ENCODE measurements around the gene MYO9A.

Gene MYO9A

DNA sequence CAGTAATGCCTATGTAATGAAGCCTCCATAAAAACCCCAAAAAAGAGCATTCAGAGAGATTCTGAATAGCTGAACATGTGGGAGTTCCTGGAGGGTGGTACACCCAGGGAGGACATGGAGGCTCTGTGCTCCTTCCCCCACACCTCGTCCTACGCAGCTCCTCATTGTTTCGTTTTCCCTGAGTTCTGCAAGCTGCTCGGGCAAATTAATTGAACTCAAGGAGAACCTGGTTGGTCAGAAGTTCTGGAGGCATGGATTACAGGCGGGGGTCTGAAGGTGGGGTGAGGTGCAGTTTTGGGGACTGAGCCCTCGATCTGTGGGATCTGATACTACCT lies 142.2 kb downstream of the MYO9A start:
- Histone ChIP-seq H3K4me3 (ENCODE audit: low read length in 2 of 2) (no peak overlapping the region), H3K36me3 (ENCODE audit: control insufficient read depth in 2 of 2, insufficient read depth in 2 of 2, low read length in 2 of 2) (peaks cover 0 to 8% of the 10 kb centered on the region in 2 donors), H3K27ac (ENCODE audit: low read depth in 2 of 2, low read length in 2 of 2) (no peak overlapping the region)

DNA sequence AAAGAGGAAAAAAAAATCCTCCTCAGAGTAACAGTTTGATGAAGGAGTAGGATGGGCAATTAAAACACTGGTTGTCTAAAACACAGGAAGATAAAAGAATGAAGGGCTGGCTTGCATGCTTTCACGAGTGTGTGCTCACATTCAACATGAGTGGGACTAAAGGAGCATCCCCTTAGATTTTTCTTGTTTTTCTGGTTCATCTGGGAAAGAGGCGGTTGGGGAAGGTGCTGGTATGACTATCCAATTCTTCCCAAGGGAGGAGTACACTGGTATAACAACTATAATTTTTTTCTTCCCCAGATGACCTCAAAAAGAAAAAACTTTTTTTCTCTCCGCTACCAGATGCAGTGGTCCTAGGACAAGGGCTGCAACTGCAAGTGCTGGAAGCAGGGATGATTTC lies 143.7 kb downstream of the MYO9A start:
- H3K9ac ChIP-seq (ENCODE audit: low read depth in 1 of 2, low read length in 2 of 2) = no peak overlapping the region
- H3K27me3 ChIP-seq (ENCODE audit: control insufficient read depth in 2 of 2, insufficient read depth in 2 of 2, low read length in 2 of 2) = no peaks in the 10 kb centered on the region
- no peak overlapping the region for H3K27ac ChIP-seq (ENCODE audit: low read depth in 2 of 2, low read length in 2 of 2)
- no peak overlapping the region for H3K4me3 ChIP-seq (ENCODE audit: low read length in 2 of 2)
- H3K9me3 ChIP-seq (ENCODE audit: control insufficient read depth in 2 of 2, low read length in 2 of 2) = no peaks in the 10 kb centered on the region
- H3K36me3 ChIP-seq (ENCODE audit: control insufficient read depth in 2 of 2, insufficient read depth in 2 of 2, low read length in 2 of 2) = peaks cover 0 to 8% of the 10 kb centered on the region in 2 donors
- H3K4me1 ChIP-seq (ENCODE audit: control insufficient read depth in 2 of 2, insufficient read depth in 2 of 2, low read length in 2 of 2) = no peaks in the 10 kb centered on the region

More for the DNA sequence above, 142.2 kb downstream of the MYO9A start:
- no peaks in the 10 kb centered on the region for H3K27me3 ChIP-seq (ENCODE audit: control insufficient read depth in 2 of 2, insufficient read depth in 2 of 2, low read length in 2 of 2)
- H3K9me3 ChIP-seq (ENCODE audit: control insufficient read depth in 2 of 2, low read length in 2 of 2) = no peaks in the 10 kb centered on the region
- H3K9ac ChIP-seq (ENCODE audit: low read depth in 1 of 2, low read length in 2 of 2) = no peak overlapping the region
- no peaks in the 10 kb centered on the region for H3K4me1 ChIP-seq (ENCODE audit: control insufficient read depth in 2 of 2, insufficient read depth in 2 of 2, low read length in 2 of 2)

DNA sequence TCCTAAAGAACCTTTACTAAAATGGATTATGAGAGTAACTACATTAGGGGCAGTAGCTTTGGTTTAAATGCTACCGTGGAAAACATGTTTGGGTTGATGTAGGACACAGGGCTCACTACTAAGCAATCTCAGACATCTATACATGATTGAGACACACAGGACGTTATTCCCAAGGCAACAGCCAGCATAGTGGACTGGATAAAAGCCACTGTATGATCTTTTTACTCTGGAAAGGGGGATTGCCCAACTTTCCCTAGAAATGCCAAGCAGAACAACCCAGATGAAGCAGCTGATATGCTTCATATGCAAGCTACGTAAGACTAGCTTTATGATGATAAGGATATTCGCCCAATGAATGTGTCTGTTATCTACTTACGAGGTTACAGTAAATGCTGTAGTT lies 144.6 kb downstream of the MYO9A start:
- peaks cover 0 to 8% of the 10 kb centered on the region in 2 donors for H3K36me3 ChIP-seq (ENCODE audit: control insufficient read depth in 2 of 2, insufficient read depth in 2 of 2, low read length in 2 of 2)
- no peak overlapping the region for H3K9ac ChIP-seq (ENCODE audit: low read depth in 1 of 2, low read length in 2 of 2)
- H3K4me3 ChIP-seq (ENCODE audit: low read length in 2 of 2) = no peak overlapping the region
- H3K27ac ChIP-seq (ENCODE audit: low read depth in 2 of 2, low read length in 2 of 2) = no peak overlapping the region
- no peaks in the 10 kb centered on the region for H3K4me1 ChIP-seq (ENCODE audit: control insufficient read depth in 2 of 2, insufficient read depth in 2 of 2, low read length in 2 of 2)
- H3K27me3 ChIP-seq (ENCODE audit: control insufficient read depth in 2 of 2, insufficient read depth in 2 of 2, low read length in 2 of 2) = no peaks in the 10 kb centered on the region
- H3K9me3 ChIP-seq (ENCODE audit: control insufficient read depth in 2 of 2, low read length in 2 of 2) = no peaks in the 10 kb centered on the region

DNA sequence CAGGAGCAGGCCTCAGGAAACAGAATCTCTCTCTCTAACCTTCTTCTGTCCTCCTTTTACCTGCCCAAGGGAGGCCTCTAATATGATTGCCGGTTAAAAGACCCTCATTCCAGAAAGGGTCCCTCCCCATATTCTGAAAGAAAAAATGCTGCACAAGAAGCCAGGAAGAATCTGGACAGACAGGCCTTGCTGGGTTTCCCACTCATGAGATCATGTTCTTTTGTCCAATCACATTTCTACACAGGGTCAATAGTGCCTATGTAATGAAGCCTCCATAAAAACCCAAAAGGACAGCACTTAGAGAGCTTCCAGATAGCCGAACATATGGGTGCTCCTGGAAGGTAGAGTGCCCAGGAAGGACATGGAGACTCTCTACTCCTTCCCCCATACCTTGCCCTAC lies 146.0 kb downstream of the MYO9A start:
- Histone ChIP-seq H3K27ac (ENCODE audit: low read depth in 2 of 2, low read length in 2 of 2) (no peak overlapping the region), H3K4me3 (ENCODE audit: low read length in 2 of 2) (no peak overlapping the region), H3K36me3 (ENCODE audit: control insufficient read depth in 2 of 2, insufficient read depth in 2 of 2, low read length in 2 of 2) (peaks cover 0 to 12% of the 10 kb centered on the region in 2 donors), H3K9ac (ENCODE audit: low read depth in 1 of 2, low read length in 2 of 2) (no peak overlapping the region), H3K27me3 (ENCODE audit: control insufficient read depth in 2 of 2, insufficient read depth in 2 of 2, low read length in 2 of 2) (no peaks in the 10 kb centered on the region), H3K4me1 (ENCODE audit: control insufficient read depth in 2 of 2, insufficient read depth in 2 of 2, low read length in 2 of 2) (no peaks in the 10 kb centered on the region), H3K9me3 (ENCODE audit: control insufficient read depth in 2 of 2, low read length in 2 of 2) (no peaks in the 10 kb centered on the region)

DNA sequence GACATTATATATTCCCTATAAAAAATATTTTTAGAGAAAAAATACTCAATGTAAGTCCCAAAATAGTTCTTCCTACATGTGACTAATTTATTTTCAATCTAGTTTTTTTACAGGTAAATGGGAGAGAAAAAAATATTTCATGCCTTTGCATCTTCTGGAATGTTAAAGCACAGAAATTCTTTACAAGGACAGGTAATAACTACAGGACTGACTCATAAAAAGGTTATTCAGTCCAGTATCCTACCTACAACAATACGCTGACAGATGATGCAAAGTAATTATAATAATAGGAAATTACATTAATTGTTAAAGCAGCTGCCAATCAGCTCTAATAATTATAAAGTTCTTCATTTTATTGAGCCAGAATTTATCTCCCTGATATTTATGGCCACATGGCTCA lies 147.5 kb downstream of the MYO9A start:
- no peak overlapping the region for H3K9ac ChIP-seq (ENCODE audit: low read depth in 1 of 2, low read length in 2 of 2)
- H3K9me3 ChIP-seq (ENCODE audit: control insufficient read depth in 2 of 2, low read length in 2 of 2) = no peaks in the 10 kb centered on the region
- peaks cover 0 to 11% of the 10 kb centered on the region in 2 donors for H3K36me3 ChIP-seq (ENCODE audit: control insufficient read depth in 2 of 2, insufficient read depth in 2 of 2, low read length in 2 of 2)
- H3K27ac ChIP-seq (ENCODE audit: low read depth in 2 of 2, low read length in 2 of 2) = no peak overlapping the region
- H3K27me3 ChIP-seq (ENCODE audit: control insufficient read depth in 2 of 2, insufficient read depth in 2 of 2, low read length in 2 of 2) = no peaks in the 10 kb centered on the region
- no peak overlapping the region for H3K4me3 ChIP-seq (ENCODE audit: low read length in 2 of 2)
- H3K4me1 ChIP-seq (ENCODE audit: control insufficient read depth in 2 of 2, insufficient read depth in 2 of 2, low read length in 2 of 2) = no peaks in the 10 kb centered on the region

DNA sequence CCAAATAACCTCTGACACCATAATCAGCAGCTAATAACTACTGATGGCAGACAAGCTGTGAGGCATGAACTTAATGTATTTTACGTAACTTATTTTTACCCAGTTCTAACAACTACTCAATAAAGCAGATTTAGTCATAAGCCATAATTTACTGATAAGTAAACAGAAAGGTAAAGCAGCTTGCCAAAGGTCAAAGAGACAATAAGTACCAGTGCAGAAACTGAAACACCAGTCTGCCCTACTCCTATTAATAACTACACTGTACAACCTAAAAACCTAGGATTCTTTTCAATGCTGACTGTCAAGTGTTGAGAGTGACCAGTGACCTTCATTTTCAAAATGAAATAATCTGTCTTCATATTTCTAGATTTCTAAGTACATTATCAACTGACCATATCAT lies 155.4 kb downstream of the MYO9A start:
- Histone ChIP-seq H3K36me3 (ENCODE audit: control insufficient read depth in 2 of 2, insufficient read depth in 2 of 2, low read length in 2 of 2) (peaks cover 0 to 6% of the 10 kb centered on the region in 2 donors), H3K27ac (ENCODE audit: low read depth in 2 of 2, low read length in 2 of 2) (no peak overlapping the region)

DNA sequence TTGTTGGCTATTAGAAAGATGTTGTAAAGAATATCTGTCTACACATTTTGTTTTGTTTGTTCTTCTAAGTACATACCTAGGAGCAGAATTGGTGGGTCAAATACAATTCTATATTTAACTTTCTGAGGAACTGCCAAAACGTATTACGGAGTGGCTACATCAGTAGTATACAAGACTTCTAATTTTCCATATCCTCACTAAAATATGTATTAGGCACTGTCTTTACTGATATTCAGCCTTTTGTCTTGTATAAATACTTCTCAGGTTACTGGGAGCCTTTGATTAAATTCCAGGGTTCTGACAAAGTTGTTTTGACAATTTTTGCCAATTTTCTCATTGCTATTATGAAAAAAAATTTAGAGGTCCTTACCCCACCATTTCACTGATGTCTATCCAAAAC lies 160.9 kb downstream of the MYO9A start:
- no peaks in the 10 kb centered on the region for H3K27me3 ChIP-seq (ENCODE audit: control insufficient read depth in 2 of 2, insufficient read depth in 2 of 2, low read length in 2 of 2)
- no peak overlapping the region for H3K4me3 ChIP-seq (ENCODE audit: low read length in 2 of 2)
- no peak overlapping the region for H3K27ac ChIP-seq (ENCODE audit: low read depth in 2 of 2, low read length in 2 of 2)
- H3K9me3 ChIP-seq (ENCODE audit: control insufficient read depth in 2 of 2, low read length in 2 of 2) = no peaks in the 10 kb centered on the region
- H3K9ac ChIP-seq (ENCODE audit: low read depth in 1 of 2, low read length in 2 of 2) = no peak overlapping the region
- H3K36me3 ChIP-seq (ENCODE audit: control insufficient read depth in 2 of 2, insufficient read depth in 2 of 2, low read length in 2 of 2) = no peaks in the 10 kb centered on the region
- H3K4me1 ChIP-seq (ENCODE audit: control insufficient read depth in 2 of 2, insufficient read depth in 2 of 2, low read length in 2 of 2) = no peaks in the 10 kb centered on the region

More for the DNA sequence above, 155.4 kb downstream of the MYO9A start:
- Histone ChIP-seq H3K4me1 (ENCODE audit: control insufficient read depth in 2 of 2, insufficient read depth in 2 of 2, low read length in 2 of 2) (no peaks in the 10 kb centered on the region), H3K4me3 (ENCODE audit: low read length in 2 of 2) (no peak overlapping the region), H3K9me3 (ENCODE audit: control insufficient read depth in 2 of 2, low read length in 2 of 2) (no peaks in the 10 kb centered on the region), H3K9ac (ENCODE audit: low read depth in 1 of 2, low read length in 2 of 2) (no peak overlapping the region), H3K27me3 (ENCODE audit: control insufficient read depth in 2 of 2, insufficient read depth in 2 of 2, low read length in 2 of 2) (no peaks in the 10 kb centered on the region)

DNA sequence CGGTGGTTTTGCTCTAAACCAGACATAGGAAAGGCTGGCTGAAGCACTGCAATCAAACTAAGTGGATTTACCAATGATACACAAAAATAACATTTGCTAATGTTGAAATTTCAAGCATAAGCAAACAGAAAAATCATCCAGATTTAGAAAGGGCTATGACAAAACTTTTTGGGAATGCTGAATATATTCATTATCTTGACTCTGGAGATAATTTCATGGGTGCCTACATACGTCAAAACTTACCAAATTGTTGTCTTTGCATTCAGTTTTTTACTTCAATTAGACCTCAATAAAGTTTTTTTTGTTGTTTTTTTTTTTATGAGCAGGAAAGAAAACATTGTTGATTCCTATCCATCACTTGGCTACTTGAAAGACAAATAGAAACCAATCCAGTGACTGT lies 166.8 kb downstream of the MYO9A start:
- Histone ChIP-seq H3K27ac (ENCODE audit: low read depth in 2 of 2, low read length in 2 of 2) (no peak overlapping the region), H3K27me3 (ENCODE audit: control insufficient read depth in 2 of 2, insufficient read depth in 2 of 2, low read length in 2 of 2) (no peaks in the 10 kb centered on the region), H3K4me1 (ENCODE audit: control insufficient read depth in 2 of 2, insufficient read depth in 2 of 2, low read length in 2 of 2) (no peaks in the 10 kb centered on the region), H3K9me3 (ENCODE audit: control insufficient read depth in 2 of 2, low read length in 2 of 2) (no peaks in the 10 kb centered on the region), H3K4me3 (ENCODE audit: low read length in 2 of 2) (no peak overlapping the region), H3K36me3 (ENCODE audit: control insufficient read depth in 2 of 2, insufficient read depth in 2 of 2, low read length in 2 of 2) (no peaks in the 10 kb centered on the region), H3K9ac (ENCODE audit: low read depth in 1 of 2, low read length in 2 of 2) (no peak overlapping the region)

DNA sequence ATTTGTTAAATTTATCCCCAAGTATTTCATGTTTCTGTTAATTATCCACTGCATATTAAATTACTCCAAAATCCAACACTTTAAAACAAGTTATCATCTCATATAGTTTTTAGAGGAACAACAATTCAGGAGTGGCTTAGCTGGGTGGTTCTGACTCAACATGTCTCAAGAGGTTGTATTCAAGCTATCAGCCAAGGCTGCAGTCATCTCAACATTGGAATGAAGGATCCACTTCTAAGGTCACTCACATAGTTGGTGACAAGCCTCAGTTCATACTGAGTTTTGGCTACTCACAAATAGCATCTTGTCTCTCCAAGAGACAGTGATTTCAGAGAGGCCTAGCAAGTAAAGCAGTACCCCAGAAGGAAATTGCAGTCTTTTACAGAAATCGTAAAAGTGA lies 172.9 kb downstream of the MYO9A start:
- H3K36me3 ChIP-seq (ENCODE audit: control insufficient read depth in 2 of 2, insufficient read depth in 2 of 2, low read length in 2 of 2) = no peaks in the 10 kb centered on the region
- H3K27ac ChIP-seq (ENCODE audit: low read depth in 2 of 2, low read length in 2 of 2) = no peak overlapping the region
- H3K9me3 ChIP-seq (ENCODE audit: control insufficient read depth in 2 of 2, low read length in 2 of 2) = no peaks in the 10 kb centered on the region
- no peak overlapping the region for H3K4me3 ChIP-seq (ENCODE audit: low read length in 2 of 2)
- no peaks in the 10 kb centered on the region for H3K27me3 ChIP-seq (ENCODE audit: control insufficient read depth in 2 of 2, insufficient read depth in 2 of 2, low read length in 2 of 2)
- H3K4me1 ChIP-seq (ENCODE audit: control insufficient read depth in 2 of 2, insufficient read depth in 2 of 2, low read length in 2 of 2) = no peaks in the 10 kb centered on the region
- H3K9ac ChIP-seq (ENCODE audit: low read depth in 1 of 2, low read length in 2 of 2) = no peak overlapping the region

DNA sequence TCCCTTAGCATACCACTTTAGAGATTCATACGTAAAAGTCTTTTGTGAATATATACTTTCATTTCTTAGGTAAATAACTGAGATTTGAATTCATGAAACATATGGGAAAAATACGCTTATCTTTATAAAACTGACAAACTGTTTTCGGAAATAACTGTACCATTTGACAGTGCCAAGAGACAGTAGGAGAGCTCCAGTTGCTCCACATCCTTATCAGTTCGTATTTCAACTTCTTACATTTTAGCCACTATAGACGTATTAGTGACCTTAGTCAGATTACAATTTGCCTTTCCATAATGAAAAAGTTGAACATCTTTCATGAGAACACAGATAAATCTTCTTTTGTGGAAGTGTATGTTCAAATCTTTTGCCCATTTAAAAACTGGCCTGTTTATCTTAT lies 174.1 kb downstream of the MYO9A start:
- Histone ChIP-seq H3K27ac (ENCODE audit: low read depth in 2 of 2, low read length in 2 of 2) (no peak overlapping the region), H3K4me3 (ENCODE audit: low read length in 2 of 2) (no peak overlapping the region), H3K4me1 (ENCODE audit: control insufficient read depth in 2 of 2, insufficient read depth in 2 of 2, low read length in 2 of 2) (no peaks in the 10 kb centered on the region), H3K36me3 (ENCODE audit: control insufficient read depth in 2 of 2, insufficient read depth in 2 of 2, low read length in 2 of 2) (no peaks in the 10 kb centered on the region), H3K9ac (ENCODE audit: low read depth in 1 of 2, low read length in 2 of 2) (no peak overlapping the region), H3K9me3 (ENCODE audit: control insufficient read depth in 2 of 2, low read length in 2 of 2) (no peaks in the 10 kb centered on the region), H3K27me3 (ENCODE audit: control insufficient read depth in 2 of 2, insufficient read depth in 2 of 2, low read length in 2 of 2) (no peaks in the 10 kb centered on the region)

DNA sequence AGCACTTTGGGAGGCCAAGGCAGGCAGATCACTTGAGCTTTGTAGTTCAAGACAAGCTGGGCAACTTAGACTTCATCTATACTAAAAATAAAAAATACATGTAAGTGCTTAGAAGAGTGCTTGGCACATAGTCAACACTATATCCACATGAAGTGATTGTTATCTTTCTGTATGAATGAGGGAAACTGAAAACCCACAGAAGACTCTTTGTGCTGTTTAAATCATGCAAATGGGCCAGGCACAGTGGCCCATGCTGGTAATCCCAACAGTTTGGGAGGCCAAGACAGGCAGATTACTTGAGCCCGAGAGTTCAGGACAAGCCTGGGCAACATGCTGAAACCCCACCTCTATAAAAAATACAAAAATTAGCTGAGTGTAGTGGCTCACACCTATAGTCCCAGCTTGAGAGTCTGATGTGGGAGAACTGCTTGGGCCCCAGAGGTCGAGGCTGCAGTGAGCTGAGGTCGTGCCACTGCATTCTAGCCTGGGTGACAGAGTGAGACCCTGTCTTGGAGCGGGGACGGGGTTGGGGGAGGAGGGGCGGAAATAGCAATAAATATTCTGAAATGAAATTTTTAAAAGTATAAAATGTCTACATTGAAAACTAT lies 177.9 kb downstream of the MYO9A start:
- H3K4me3 ChIP-seq (ENCODE audit: low read length in 2 of 2) = no peak overlapping the region
- H3K36me3 ChIP-seq (ENCODE audit: control insufficient read depth in 2 of 2, insufficient read depth in 2 of 2, low read length in 2 of 2) = peaks cover 0 to 5% of the 10 kb centered on the region in 2 donors
- H3K27ac ChIP-seq (ENCODE audit: low read depth in 2 of 2, low read length in 2 of 2) = no peak overlapping the region
- H3K4me1 ChIP-seq (ENCODE audit: control insufficient read depth in 2 of 2, insufficient read depth in 2 of 2, low read length in 2 of 2) = no peaks in the 10 kb centered on the region
- no peaks in the 10 kb centered on the region for H3K9me3 ChIP-seq (ENCODE audit: control insufficient read depth in 2 of 2, low read length in 2 of 2)
- no peak overlapping the region for H3K9ac ChIP-seq (ENCODE audit: low read depth in 1 of 2, low read length in 2 of 2)
- H3K27me3 ChIP-seq (ENCODE audit: control insufficient read depth in 2 of 2, insufficient read depth in 2 of 2, low read length in 2 of 2) = no peaks in the 10 kb centered on the region
